HepG2 (cell line): ENCODE results near the gene HS3ST5. TPM values are rescaled to one million over a fixed set of nuclear protein-coding genes. Genes with fewer than 3 reads are reported as not detected.

Experiments used
- ATAC-seq: fragments of 200-7000 bp; cut with Tn5 transposase; 3 replicates; pipeline ENCODE4 v1.9.1; 2020; ENCODE audit warnings: mild to moderate bottlenecking, moderate library complexity
- BruUV-seq: library from RNA; stranded (reverse); fragments of 400-500 nt; replicated peaks from 2 replicates; lab custom pipeline; 2021; lab: Mats Ljungman, UMichigan
- CTCF ChIA-PET: fragments of 300-600 bp; formaldehyde crosslinking; extraction: SDS; loops from one replicate; lab custom pipeline; 2021; ENCODE audit warnings: low total read pairs, inconsistent platforms, low intra/inter-chr PET ratio; lab: Yijun Ruan, JAX
- POLR2A ChIA-PET: fragments of 350-600 bp; sonication (Branson Sonifier 250); formaldehyde crosslinking; loops from one replicate; lab custom pipeline; 2020; ENCODE audit warnings: antibody characterized with exemption, inconsistent platforms; lab: Yijun Ruan, JAX
- DNase-seq: peaks from one replicate; pipeline ENCODE4 v3.0.0-alpha.2; 2015; ENCODE audit warnings: low spot score
- FAIRE-seq: peaks from 3 replicates; lab custom pipeline; 2011; peaks lifted over from hg19 to GRCh38; lab: Jason Lieb, UNC
- H2AFZ ChIP-seq: one replicate; pipeline ENCODE4 v1.6.1; 2011; ENCODE audit warnings: low read length, inconsistent platforms
- H3K27ac ChIP-seq: fragments of 300-600 bp; 3 replicates; pipeline ENCODE4 v1.8.0; 2011; ENCODE audit warnings: mixed run types, mild to moderate bottlenecking, mixed read lengths, low read length, inconsistent platforms; ENCODE audit not compliant: insufficient read depth; ENCODE audit errors: extremely low read length
- H3K27me3 ChIP-seq, 2 experiments: fragments of 200-600 bp in 1 of 2; 2 replicates in 1 of 2; 3 replicates in 1 of 2; pipeline versions ENCODE4 v1.6.0 to v1.8.0; 2011; ENCODE audit warnings: low read length in 2 of 2, mild to moderate bottlenecking in 2 of 2, moderate library complexity in 2 of 2, inconsistent platforms in 1 of 2; ENCODE audit not compliant: insufficient read depth in 2 of 2, control insufficient read depth in 1 of 2
- H3K36me3 ChIP-seq, 2 experiments: fragments of 200-600 bp in 1 of 2; replicated peaks in 1 of 2; 2 replicates in 1 of 2; 3 replicates in 1 of 2; pipeline versions ENCODE4 v1.5.1 to v1.8.0; 2011; ENCODE audit warnings: low read length in 2 of 2, inconsistent platforms in 1 of 2; ENCODE audit not compliant: insufficient read depth in 2 of 2, control insufficient read depth in 1 of 2
- H3K4me1 ChIP-seq: 2 replicates; pipeline ENCODE4 v1.5.1; 2012; ENCODE audit warnings: low read length, inconsistent platforms; ENCODE audit not compliant: insufficient read depth
- H3K4me2 ChIP-seq: 2 replicates; pipeline ENCODE4 v1.6.0; 2011; ENCODE audit warnings: low read depth, low read length, inconsistent platforms
- H3K4me3 ChIP-seq, 3 experiments: fragments of 200-600 bp in 1 of 3; sonication (generic), shearing (Covaris generic) in 1 of 3; replicated peaks in 1 of 3; 2 replicates each; pipeline ENCODE4 v1.5.1; 2011 to 2016; ENCODE audit warnings: low read length in 3 of 3, inconsistent platforms in 2 of 3, low read depth in 2 of 3, mild to moderate bottlenecking in 2 of 3, control low read depth in 1 of 3, mixed read lengths in 1 of 3; ENCODE audit not compliant: insufficient read depth in 1 of 3
- H3K79me2 ChIP-seq: one replicate; pipeline ENCODE4 v1.6.1; 2011; ENCODE audit warnings: low read length, inconsistent platforms; ENCODE audit not compliant: insufficient read depth
- H3K9ac ChIP-seq: 2 replicates; pipeline ENCODE4 v1.6.0; 2011; ENCODE audit warnings: mild to moderate bottlenecking, low read depth, low read length, inconsistent platforms; ENCODE audit not compliant: insufficient read depth
- H3K9me3 ChIP-seq: 2 replicates; pipeline ENCODE4 v1.5.1; 2012; ENCODE audit warnings: mild to moderate bottlenecking, low read length
- H4K20me1 ChIP-seq: 2 replicates; pipeline ENCODE4 v1.6.0; 2011; ENCODE audit warnings: inconsistent platforms, mild to moderate bottlenecking, low read length, moderate library complexity; ENCODE audit not compliant: insufficient read depth
- ARNT ChIP-seq: fragments of 450-650 bp; IDR thresholded peaks from 2 replicates; pipeline ENCODE4 v1.6.1; 2017
- HIVEP1 ChIP-seq: sonication (generic); formaldehyde crosslinking; IDR thresholded peaks from 2 replicates; pipeline ENCODE4 v1.4.0; 2020; ENCODE audit warnings: mild to moderate bottlenecking, missing genetic modification reagents
- HNF1B ChIP-seq: sonication (generic); formaldehyde crosslinking; IDR thresholded peaks from 2 replicates; pipeline ENCODE4 v1.5.1; 2020; ENCODE audit warnings: mild to moderate bottlenecking, moderate library complexity, missing genetic modification reagents
- HNRNPH1 ChIP-seq: fragments of 200-400 bp; formaldehyde crosslinking; optimal IDR thresholded peaks from 2 replicates; pipeline ENCODE3; 2017; ENCODE audit warnings: mild to moderate bottlenecking, low read depth, low read length
- KLF11 ChIP-seq: IDR thresholded peaks from 2 replicates; pipeline ENCODE4 v1.6.1; 2016; ENCODE audit warnings: missing compliant biosample characterization
- MAFF ChIP-seq: IDR thresholded peaks from 2 replicates; pipeline ENCODE4 v1.6.1; 2011; ENCODE audit warnings: low read depth, low read length, improper control_type of control experiment
- MED8 ChIP-seq: sonication (generic); formaldehyde crosslinking; IDR thresholded peaks from 2 replicates; pipeline ENCODE4 v1.8.1; 2023; ENCODE audit warnings: mild to moderate bottlenecking, missing genetic modification reagents; ENCODE audit not compliant: insufficient replicate concordance
- MEIS2 ChIP-seq: sonication (generic); formaldehyde crosslinking; IDR thresholded peaks from 2 replicates; pipeline ENCODE4 v1.9.0; 2021; ENCODE audit warnings: mild to moderate bottlenecking, missing genetic modification reagents
- MXD1 ChIP-seq: sonication (generic); formaldehyde crosslinking; IDR thresholded peaks from 2 replicates; pipeline ENCODE4 v1.4.0; 2020; ENCODE audit warnings: mild to moderate bottlenecking, missing genetic modification reagents
- NFKBIZ ChIP-seq: IDR thresholded peaks from 2 replicates; pipeline ENCODE4 v1.6.1; 2018; ENCODE audit warnings: missing genetic modification reagents, missing compliant biosample characterization
- NFYB ChIP-seq: sonication (generic); formaldehyde crosslinking; IDR thresholded peaks from 2 replicates; pipeline ENCODE4 v1.4.0; 2020; ENCODE audit warnings: missing genetic modification reagents
- RARG ChIP-seq: sonication (generic); formaldehyde crosslinking; IDR thresholded peaks from 2 replicates; pipeline ENCODE4 v1.4.0; 2020; ENCODE audit warnings: low read depth, mild to moderate bottlenecking, missing genetic modification reagents
- RFX5 ChIP-seq: IDR thresholded peaks from 2 replicates; pipeline ENCODE4 v1.6.1; 2011; ENCODE audit warnings: low read depth, low read length, improper control_type of control experiment
- RFXAP ChIP-seq: sonication (generic); formaldehyde crosslinking; IDR thresholded peaks from 2 replicates; pipeline ENCODE4 v1.4.0; 2020; ENCODE audit warnings: missing genetic modification reagents, borderline replicate concordance
- SMARCC2 ChIP-seq: fragments of 450-650 bp; IDR thresholded peaks from 2 replicates; pipeline ENCODE4 v1.6.1; 2017; ENCODE audit warnings: antibody characterized with exemption, mild to moderate bottlenecking
- TRAFD1 ChIP-seq: sonication (generic); formaldehyde crosslinking; IDR thresholded peaks from 2 replicates; pipeline ENCODE4 v1.5.1; 2020; ENCODE audit warnings: missing genetic modification reagents, mild to moderate bottlenecking, borderline replicate concordance
- ZBTB37 ChIP-seq: sonication (generic); formaldehyde crosslinking; IDR thresholded peaks from 2 replicates; pipeline ENCODE4 v1.4.0; 2020; ENCODE audit warnings: mild to moderate bottlenecking, missing genetic modification reagents
- ZNF143 ChIP-seq: sonication (generic); formaldehyde crosslinking; IDR thresholded peaks from 2 replicates; pipeline ENCODE4 v1.4.0; 2020; ENCODE audit warnings: missing genetic modification reagents
- ZNF30 ChIP-seq: sonication (generic); formaldehyde crosslinking; IDR thresholded peaks from 2 replicates; pipeline ENCODE4 v1.5.0; 2020; ENCODE audit warnings: mild to moderate bottlenecking, missing genetic modification reagents
- ZNF552 ChIP-seq: sonication (generic); formaldehyde crosslinking; IDR thresholded peaks from 2 replicates; pipeline ENCODE4 v1.9.0; 2022; ENCODE audit warnings: missing genetic modification reagents, mild to moderate bottlenecking, borderline replicate concordance
- ZNF720 ChIP-seq: sonication (generic); formaldehyde crosslinking; IDR thresholded peaks from 2 replicates; pipeline ENCODE4 v1.4.0; 2020; ENCODE audit warnings: missing genetic modification reagents
- WGBS: methylation state at CpG from one replicate; pipeline ENCODE4 v1.1.6; 2017; ENCODE audit warnings: low lambda C conversion rate; 5-methylcytosine and 5-hydroxymethylcytosine counted together
- in situ Hi-C: cut with HindIII; loops from 2 replicates; pipeline ENCODE4 v1.10.0; 2017; ENCODE audit warnings: low pct_unique_long_range_greater_than_20kb; ENCODE audit not compliant: extremely low pct_ligation_motif_present
- intact Hi-C: fragments of 100-400 bp; cut with micrococcal nuclease; formaldehyde crosslinking; loops from one replicate; pipeline ENCODE4 v1.10.0; 2022; ENCODE audit not compliant: unreplicated experiment
- polyA plus RNA-seq, 8 experiments: library from polyadenylated mRNA; depleted of rRNA in 3 of 8; stranded (reverse) in 7 of 8; unstranded in 1 of 8; fragments of >200 nt; fragmentation: Illumina TruSeq in 4 of 8; extraction: Trizol in 4 of 8; gene quantifications; 2 replicates each; pipeline versions ENCODE4 v1.2.1 to v1.2.3, GENCODE V29; 2011 to 2016; ENCODE audit warnings: low read depth in 4 of 8, missing spikeins in 1 of 8, mixed read lengths in 1 of 8; ENCODE audit not compliant: insufficient read depth in 1 of 8
- total RNA-seq, 5 experiments: library from RNA; depleted of rRNA; stranded (reverse); fragments of >200 nt; fragmentation: Illumina TruSeq; extraction: Trizol; gene quantifications; 2 replicates each; pipeline ENCODE4 v1.2.3, GENCODE V29; 2016; ENCODE audit warnings: low read depth in 1 of 5

HS3ST5 gene
- total and polyA plus RNA-seq, 2 of the 13 experiments (the other 11 are each of a cell fraction or from before 2014, with no cell fraction given): 1.1 to 1.6 TPM

- TF ChIP-seq MXD1: no peak
- TF ChIP-seq MEIS2: no peak
- TF ChIP-seq ZNF143 (CRISPR knock-in tag): no peak
- no peak for TF ChIP-seq HIVEP1 (CRISPR knock-in tag)
- peak; percentile 73 for TF ChIP-seq MAFF
- TF ChIP-seq ZNF720 (CRISPR knock-in tag): no peak
- TF ChIP-seq ARNT: no peak
- no peak for TF ChIP-seq TRAFD1 (CRISPR knock-in tag)
- TF ChIP-seq, all 625 proteins: peak for 2
Measured at GRCh38 chr6:114195027-114195365, 147.8 kb downstream of the HS3ST5 start (continued).

- no TSS peak for BruUV-seq
- POLR2A ChIA-PET: no interaction called here
- CTCF ChIA-PET: no interaction called here
- no peak for TF ChIP-seq ZBTB37 (CRISPR knock-in tag)
- TF ChIP-seq NFKBIZ: no peak
- no peak for TF ChIP-seq HNF1B (CRISPR knock-in tag)
- no peak for TF ChIP-seq SMARCC2
- no peak for TF ChIP-seq ZNF30 (CRISPR knock-in tag)
- no peak for TF ChIP-seq HNRNPH1
- no peak for TF ChIP-seq RFXAP (CRISPR knock-in tag)
- no peak for TF ChIP-seq RARG (CRISPR knock-in tag)
- TF ChIP-seq KLF11 (CRISPR knock-in tag): no peak
- TF ChIP-seq ZNF552 (CRISPR knock-in tag): no peak
- no peak for TF ChIP-seq RFX5
- no peak for TF ChIP-seq NFYB (CRISPR knock-in tag)
- TF ChIP-seq MED8 (CRISPR knock-in tag): no peak
Measured at GRCh38 chr6:114194362-114195026, 148.3 kb downstream of the HS3ST5 start.

More at GRCh38 chr6:114194362-114195026, 148.3 kb downstream of the HS3ST5 start:
- Histone ChIP-seq H3K9me3 (no peaks in the 10 kb centered on the region), H3K27ac (no peak overlapping the region), H3K79me2 (no peaks in the 10 kb centered on the region), H3K27me3 (no peaks in the 10 kb centered on the region), H3K36me3 (no peaks in the 10 kb centered on the region), H3K4me2 (no peak overlapping the region), H3K9ac (no peak overlapping the region), H3K4me1 (peaks cover 25% of the 10 kb centered on the region), H4K20me1 (no peaks in the 10 kb centered on the region), H2AFZ (no peak overlapping the region), H3K4me3 (no peak overlapping the region)
- no peak for ATAC-seq
- WGBS: 93% methylated on average over 4 of the region's 4 CpGs
- in situ Hi-C loops (no loop called here), intact Hi-C loops (no loop called here)
- no peak for DNase-seq
- FAIRE-seq: no peak
